NCI-H2081 (cell line): ENCODE measurements around the gene TLR3.

Experiments
- DNase-seq, 2 experiments: peaks; one replicate each; lab custom pipeline; 2025; lab: John Stamatoyannopoulos, UW

TLR3 gene

GRCh38 chr4:186104890-186105646, 36.1 kb downstream of the TLR3 start:
- no peak for DNase-seq

- DNase-seq: peak; percentile 12 to 43
These were observed 36.8 kb downstream of the TLR3 start for GRCh38 chr4:186105647-186106321.

GRCh38 chr4:186107947-186108346, 39.0 kb downstream of the TLR3 start:
- DNase-seq: no peak

- DNase-seq: no peak
These were observed 39.4 kb downstream of the TLR3 start for GRCh38 chr4:186108391-186108790.

GRCh38 chr4:186109245-186109644, 40.3 kb downstream of the TLR3 start:
- DNase-seq: no peak

- DNase-seq: no peak
These were observed 47.7 kb downstream of the TLR3 start for GRCh38 chr4:186116697-186117096.

GRCh38 chr4:186118582-186118981, 49.6 kb downstream of the TLR3 start:
- no peak for DNase-seq

- no peak for DNase-seq
These were observed 52.1 kb downstream of the TLR3 start for GRCh38 chr4:186121057-186121456.

- DNase-seq: no peak
These were observed 59.9 kb downstream of the TLR3 start for GRCh38 chr4:186128842-186129241.

GRCh38 chr4:186131935-186132334, 63.0 kb downstream of the TLR3 start:
- no peak for DNase-seq

GRCh38 chr4:186132577-186133242, 63.8 kb downstream of the TLR3 start:
- no peak for DNase-seq

- DNase-seq: no peak
These were observed 65.3 kb downstream of the TLR3 start for GRCh38 chr4:186134257-186134656.

- DNase-seq: no peak
These were observed 65.9 kb downstream of the TLR3 start for GRCh38 chr4:186134861-186135260.

- no peak for DNase-seq
These were observed 68.3 kb downstream of the TLR3 start for GRCh38 chr4:186137196-186137794.
